Mucosa of gallbladder (tissue), 1 donor: ENCODE measurements around the gene DCC. TPM values are rescaled to one million over a fixed set of nuclear protein-coding genes. Genes with fewer than 3 reads are reported as not detected.

Experiments used
- DNase-seq: peaks from one replicate; pipeline ENCODE4 v3.0.0-alpha.2; 2020; ENCODE audit warnings: low spot score
- total RNA-seq: library from RNA; stranded (reverse); gene quantifications from one replicate; pipeline ENCODE4 v1.2.1, GENCODE V29; 2021
- donor health status: DM: no; HTN: no; CAD: no.

The DCC gene
- total RNA-seq, 1 donor from 2014 or later: not detected

- no peak for DNase-seq
Observed at GRCh38 chr18:52588931-52589330, 248.9 kb downstream of the DCC start.

GRCh38 chr18:52596748-52597435, 256.9 kb downstream of the DCC start:
- no peak for DNase-seq

- no peak for DNase-seq
Observed at GRCh38 chr18:52598921-52599320, 258.9 kb downstream of the DCC start.

- DNase-seq: no peak
Observed at GRCh38 chr18:52602820-52603219, 262.8 kb downstream of the DCC start.

GRCh38 chr18:52605345-52605744, 265.3 kb downstream of the DCC start:
- DNase-seq: no peak

GRCh38 chr18:52607985-52608384, 268.0 kb downstream of the DCC start:
- no peak for DNase-seq

GRCh38 chr18:52610451-52611115, 270.6 kb downstream of the DCC start:
- DNase-seq: no peak

- DNase-seq: no peak
Observed at GRCh38 chr18:52612406-52612805, 272.4 kb downstream of the DCC start.

GRCh38 chr18:52615321-52615720, 275.3 kb downstream of the DCC start:
- no peak for DNase-seq

GRCh38 chr18:52615943-52616342, 275.9 kb downstream of the DCC start:
- no peak for DNase-seq

- no peak for DNase-seq
Observed at GRCh38 chr18:52617931-52618330, 277.9 kb downstream of the DCC start.

- DNase-seq: no peak
Observed at GRCh38 chr18:52620926-52621439, 281.0 kb downstream of the DCC start.

- DNase-seq: no peak
Observed at GRCh38 chr18:52624702-52625101, 284.7 kb downstream of the DCC start.

- no peak for DNase-seq
Observed at GRCh38 chr18:52636536-52636935, 296.5 kb downstream of the DCC start.

GRCh38 chr18:52648201-52648600, 308.2 kb downstream of the DCC start:
- no peak for DNase-seq

GRCh38 chr18:52652391-52652790, 312.4 kb downstream of the DCC start:
- DNase-seq: no peak

- no peak for DNase-seq
Observed at GRCh38 chr18:52657043-52657805, 317.2 kb downstream of the DCC start.

GRCh38 chr18:52667463-52668065, 327.6 kb downstream of the DCC start:
- no peak for DNase-seq

GRCh38 chr18:52670896-52671295, 330.9 kb downstream of the DCC start:
- no peak for DNase-seq

GRCh38 chr18:52678034-52678433, 338.0 kb downstream of the DCC start:
- DNase-seq: no peak

GRCh38 chr18:52678551-52678950, 338.6 kb downstream of the DCC start:
- DNase-seq: no peak

- no peak for DNase-seq
Observed at GRCh38 chr18:52679354-52679753, 339.4 kb downstream of the DCC start.
